ENCODE measurements around the gene GOLGA8N.

- TF ChIP-seq EZH2 (IDR thresholded peaks at IDR 0.05) (no peak), POLR2A (IDR thresholded peaks at IDR 0.05; ENCODE audit: borderline replicate concordance, extremely low read depth, insufficient read depth, insufficient read length) (no peak), CTCF (IDR thresholded peaks at IDR 0.05 in 2 of 3, conservative IDR thresholded peaks at IDR 0.05 in 1 of 3; ENCODE audit: borderline replicate concordance in 1 of 3, insufficient read depth in 1 of 3, low read depth in 2 of 3, low read length in 2 of 3) (peak in 2 of 3 experiments; percentile 34 to 49; a peak in 3 of 6 replicates), ATF3 (IDR thresholded peaks at IDR 0.05) (no peak)
Measured at GRCh38 chr15:32649342-32649741, 56.1 kb downstream of the GOLGA8N start.

Data from HCT116 (cell line).